Upper lobe of right lung (tissue), 1 donor: Measurements from ENCODE around the gene RAD51B. TPM values are rescaled to one million over a fixed set of nuclear protein-coding genes. Genes with fewer than 3 reads are reported as not detected.

ENCODE experiments used
- ATAC-seq: fragments of 200-7000 bp; cut with Tn5 transposase; one replicate; pipeline ENCODE4 v1.9.1; 2020; ENCODE audit warnings: mild to moderate bottlenecking, moderate library complexity
- DNase-seq: peaks from one replicate; pipeline ENCODE4 v3.0.0-alpha.2; 2020
- H3K27ac ChIP-seq: fragments of 200-600 bp; one replicate; pipeline ENCODE4 v1.8.0; 2022
- H3K27me3 ChIP-seq: fragments of 200-600 bp; one replicate; pipeline ENCODE4 v1.8.0; 2022; ENCODE audit warnings: mild to moderate bottlenecking
- H3K36me3 ChIP-seq: fragments of 200-600 bp; one replicate; pipeline ENCODE4 v1.8.0; 2022
- H3K4me1 ChIP-seq: fragments of 200-600 bp; one replicate; pipeline ENCODE4 v1.8.0; 2022
- H3K4me3 ChIP-seq: fragments of 200-600 bp; one replicate; pipeline ENCODE4 v1.8.0; 2022; ENCODE audit warnings: mild to moderate bottlenecking
- H3K9me3 ChIP-seq: fragments of 200-600 bp; one replicate; pipeline ENCODE4 v1.8.0; 2022
- CTCF ChIP-seq: fragments of 200-600 bp; IDR thresholded peaks from one replicate; pipeline ENCODE4 v1.8.0; 2022; ENCODE audit warnings: antibody characterized with exemption
- intact Hi-C: fragments of 100-400 bp; cut with DNase I; formaldehyde crosslinking; loops from one replicate; pipeline ENCODE4 v1.11.0; 2022
- total RNA-seq: library from RNA; stranded (reverse); fragmentation: NEBNext Ultra II Directional; extraction: Animal tissue kit (Norgen Biotek cat#: 25700); gene quantifications from one replicate; pipeline ENCODE4 v1.2.1, GENCODE V29; 2021
- donor health status: DM: no; HTN: yes; CAD: no; lungs with severe emphysema.

Gene RAD51B
- total RNA-seq, 1 donor from 2014 or later, result 11.5 TPM

- no peak overlapping the region for H3K4me3 ChIP-seq
- ATAC-seq, result no peak
- no peak overlapping the region for H3K27ac ChIP-seq
- peaks cover 34% of the 10 kb centered on the region for H3K4me1 ChIP-seq
- no peak for TF ChIP-seq CTCF
- H3K9me3 ChIP-seq, result no peaks in the 10 kb centered on the region
- DNase-seq, result peak; percentile 3
- intact Hi-C loops, result no loop called here
- H3K27me3 ChIP-seq, result no peaks in the 10 kb centered on the region
- no peaks in the 10 kb centered on the region for H3K36me3 ChIP-seq
These were observed 786.6 kb downstream of the RAD51B start for GRCh38 chr14:68606176-68606575.

- no peaks in the 10 kb centered on the region for H3K9me3 ChIP-seq
- H3K4me3 ChIP-seq, result no peak overlapping the region
- ATAC-seq (no peak), DNase-seq (no peak)
- H3K27me3 ChIP-seq, result no peaks in the 10 kb centered on the region
- H3K36me3 ChIP-seq, result no peaks in the 10 kb centered on the region
- intact Hi-C loops, result no loop called here
- peaks cover 39% of the 10 kb centered on the region for H3K4me1 ChIP-seq
- TF ChIP-seq CTCF, result no peak
- H3K27ac ChIP-seq, result peak overlapping the region; percentile 77
These were observed 787.1 kb downstream of the RAD51B start for GRCh38 chr14:68606644-68607043.

GRCh38 chr14:68607081-68607866 is 787.7 kb downstream of the RAD51B start:
- Histone ChIP-seq H3K9me3 (no peaks in the 10 kb centered on the region), H3K27me3 (no peaks in the 10 kb centered on the region), H3K4me3 (no peak overlapping the region), H3K4me1 (peaks cover 45% of the 10 kb centered on the region), H3K27ac (peak overlapping the region; percentile 77), H3K36me3 (no peaks in the 10 kb centered on the region)
- TF ChIP-seq CTCF, result no peak
- DNase-seq, result peak; percentile 55
- ATAC-seq, result peak; percentile 12
- intact Hi-C loops, result no loop called here

GRCh38 chr14:68607867-68608573 is 788.4 kb downstream of the RAD51B start:
- intact Hi-C loops, result no loop called here
- ATAC-seq (peak; percentile 59), DNase-seq (peak; percentile 64)

GRCh38 chr14:68608574-68608962 is 789.0 kb downstream of the RAD51B start:
- DNase-seq (peak; percentile 27), ATAC-seq (no peak)
- intact Hi-C loops, result no loop called here
- peaks cover 40% of the 10 kb centered on the region for H3K4me1 ChIP-seq
- H3K27ac ChIP-seq, result peak overlapping the region; percentile 77
- no peak for TF ChIP-seq CTCF
- no peaks in the 10 kb centered on the region for H3K36me3 ChIP-seq
- no peaks in the 10 kb centered on the region for H3K9me3 ChIP-seq
- no peaks in the 10 kb centered on the region for H3K27me3 ChIP-seq
- H3K4me3 ChIP-seq, result no peak overlapping the region

More at GRCh38 chr14:68607867-68608573, 788.4 kb downstream of the RAD51B start:
- Histone ChIP-seq H3K4me1 (peaks cover 44% of the 10 kb centered on the region), H3K27ac (peak overlapping the region; percentile 77), H3K4me3 (no peak overlapping the region), H3K9me3 (no peaks in the 10 kb centered on the region), H3K27me3 (no peaks in the 10 kb centered on the region), H3K36me3 (no peaks in the 10 kb centered on the region)
- no peak for TF ChIP-seq CTCF
